H1 (cell line): ENCODE measurements around the gene DRC7. TPM values are rescaled to one million over a fixed set of nuclear protein-coding genes. Genes with fewer than 3 reads are reported as not detected.

Experiments used
- CTCF ChIA-PET: fragments of 300-600 bp; sonication (Branson Sonifier 250); formaldehyde crosslinking; loops from one replicate; lab custom pipeline; 2021; ENCODE audit not compliant: partially characterized antibody; lab: Charles Lee
- POLR2A ChIA-PET: fragments of 300-600 bp; sonication (Branson Sonifier 250); formaldehyde crosslinking; loops from one replicate; lab custom pipeline; 2021; ENCODE audit warnings: inconsistent platforms; ENCODE audit not compliant: partially characterized antibody; lab: Charles Lee
- DNase-seq, 2 experiments: peaks; one replicate each; pipeline versions ENCODE4 v3.0.0 to v3.0.0-alpha.2; 2010 to 2022; ENCODE audit warnings: low spot score in 2 of 2, low read depth in 1 of 2, mixed read lengths in 1 of 2
- FAIRE-seq: peaks from 2 replicates; lab custom pipeline; 2011; peaks lifted over from hg19 to GRCh38; lab: Jason Lieb, UNC
- H2AFZ ChIP-seq: 2 replicates; pipeline ENCODE4 v1.8.1; 2012; ENCODE audit warnings: low read length, inconsistent platforms
- H2AK5ac ChIP-seq: 2 replicates; pipeline ENCODE4 v1.6.1; 2013; ENCODE audit warnings: low read depth, low read length
- H2BK120ac ChIP-seq: replicated peaks from 2 replicates; pipeline ENCODE3; 2013; ENCODE audit warnings: low read depth, low read length, inconsistent platforms
- H2BK12ac ChIP-seq: 2 replicates; pipeline ENCODE4 v1.6.1; 2013; ENCODE audit warnings: low read depth, low read length
- H2BK15ac ChIP-seq: 2 replicates; pipeline ENCODE4 v1.6.1; 2013; ENCODE audit warnings: low read length
- H2BK20ac ChIP-seq: 2 replicates; pipeline ENCODE4 v1.6.1; 2013; ENCODE audit warnings: low read length
- H2BK5ac ChIP-seq: 2 replicates; pipeline ENCODE4 v1.6.1; 2013; ENCODE audit warnings: low read depth, low read length
- H3K14ac ChIP-seq: 2 replicates; pipeline ENCODE4 v1.6.1; 2013; ENCODE audit warnings: inconsistent platforms; ENCODE audit not compliant: insufficient read length
- H3K18ac ChIP-seq: 2 replicates; pipeline ENCODE4 v1.6.1; 2013; ENCODE audit warnings: low read length; ENCODE audit errors: extremely low read depth
- H3K23ac ChIP-seq: 2 replicates; pipeline ENCODE4 v1.6.1; 2013; ENCODE audit warnings: inconsistent platforms; ENCODE audit not compliant: insufficient read length
- H3K23me2 ChIP-seq: 2 replicates; pipeline ENCODE4 v1.6.1; 2013; ENCODE audit warnings: low read depth, low read length
- H3K27ac ChIP-seq: 2 replicates; pipeline ENCODE4 v1.6.1; 2011; ENCODE audit warnings: low read depth, low read length, inconsistent platforms
- H3K27me3 ChIP-seq, 4 experiments: replicated peaks in 1 of 4; 1 replicate in 1 of 4; 2 replicates in 3 of 4; pipeline versions ENCODE4 v1.6.1 to v1.8.1; 2011 to 2013; ENCODE audit warnings: low read length in 3 of 4, mild to moderate bottlenecking in 3 of 4, inconsistent platforms in 2 of 4, mixed read lengths in 2 of 4, moderate library complexity in 1 of 4; ENCODE audit not compliant: control insufficient read depth in 3 of 4, insufficient read depth in 3 of 4; ENCODE audit errors: extremely low read depth in 1 of 4
- H3K36me3 ChIP-seq, 4 experiments: 2 replicates each; pipeline versions ENCODE4 v1.6.1 to v1.8.1; 2011 to 2013; ENCODE audit warnings: mild to moderate bottlenecking in 4 of 4, low read length in 3 of 4, moderate library complexity in 2 of 4, control low read depth in 1 of 4, inconsistent platforms in 1 of 4; ENCODE audit not compliant: insufficient read depth in 4 of 4, control insufficient read depth in 2 of 4
- H3K4ac ChIP-seq: replicated peaks from 2 replicates; pipeline ENCODE3; 2013; ENCODE audit warnings: low read length, low read depth, mixed read lengths, inconsistent platforms; ENCODE audit not compliant: insufficient read length
- H3K4me1 ChIP-seq, 4 experiments: replicated peaks in 1 of 4; 1 replicate in 1 of 4; 2 replicates in 3 of 4; pipeline versions ENCODE4 v1.6.1 to v1.8.1; 2011 to 2013; ENCODE audit warnings: low read length in 3 of 4, inconsistent platforms in 2 of 4, mixed read lengths in 1 of 4; ENCODE audit not compliant: insufficient read depth in 4 of 4, control insufficient read depth in 3 of 4
- H3K4me2 ChIP-seq, 2 experiments: 2 replicates each; pipeline versions ENCODE4 v1.6.1 to v1.8.1; 2011 to 2013; ENCODE audit warnings: low read depth in 2 of 2, low read length in 2 of 2, control low read depth in 1 of 2, inconsistent platforms in 1 of 2, mild to moderate bottlenecking in 1 of 2; ENCODE audit not compliant: insufficient read depth in 1 of 2
- H3K4me3 ChIP-seq, 4 experiments: fragments of 200-600, 300-600 bp in 1 of 4; sonication (generic), shearing (Covaris generic), sonication (Bioruptor Twin) in 1 of 4; 2 replicates each; pipeline versions ENCODE4 v1.5.1 to v1.8.1; 2011 to 2016; ENCODE audit warnings: low read length in 4 of 4, low read depth in 3 of 4, control low read depth in 2 of 4, inconsistent platforms in 2 of 4, mild to moderate bottlenecking in 2 of 4, mixed read lengths in 1 of 4, moderate library complexity in 1 of 4; ENCODE audit not compliant: insufficient read depth in 2 of 4; ENCODE audit errors: extremely low read depth in 1 of 4
- H3K56ac ChIP-seq: replicated peaks from 2 replicates; pipeline ENCODE3; 2013; ENCODE audit warnings: low read depth, mild to moderate bottlenecking, mixed read lengths, low read length, inconsistent platforms; ENCODE audit not compliant: insufficient read length
- H3K79me1 ChIP-seq: 2 replicates; pipeline ENCODE4 v1.6.1; 2013; ENCODE audit warnings: low read depth, low read length, control low read depth
- H3K79me2 ChIP-seq, 2 experiments: 2 replicates each; pipeline versions ENCODE4 v1.6.1 to v1.8.1; 2012 to 2013; ENCODE audit warnings: low read length in 2 of 2, mild to moderate bottlenecking in 2 of 2, inconsistent platforms in 1 of 2; ENCODE audit not compliant: insufficient read depth in 2 of 2, control insufficient read depth in 1 of 2
- H3K9ac ChIP-seq, 4 experiments: replicated peaks in 1 of 4; 1 replicate in 1 of 4; 2 replicates in 3 of 4; pipeline versions ENCODE4 v1.6.1 to v1.8.1; 2011 to 2013; ENCODE audit warnings: low read depth in 3 of 4, low read length in 3 of 4, control low read depth in 2 of 4, mild to moderate bottlenecking in 2 of 4, moderate library complexity in 2 of 4, inconsistent platforms in 1 of 4; ENCODE audit errors: extremely low read depth in 1 of 4
- H3K9me3 ChIP-seq, 2 experiments: 2 replicates each; pipeline versions ENCODE4 v1.6.1 to v1.8.1; 2012 to 2013; ENCODE audit warnings: mild to moderate bottlenecking in 2 of 2, moderate library complexity in 2 of 2, control low read depth in 1 of 2, inconsistent platforms in 1 of 2, low read depth in 1 of 2, low read length in 1 of 2, mixed read lengths in 1 of 2; ENCODE audit not compliant: insufficient read depth in 2 of 2
- H4K20me1 ChIP-seq, 2 experiments: replicated peaks in 1 of 2; 2 replicates each; pipeline versions ENCODE3 to v1.8.1; 2011 to 2013; ENCODE audit warnings: inconsistent platforms in 2 of 2, low read length in 2 of 2, mild to moderate bottlenecking in 1 of 2; ENCODE audit not compliant: insufficient read depth in 2 of 2, control insufficient read depth in 1 of 2
- H4K5ac ChIP-seq: 2 replicates; pipeline ENCODE4 v1.6.1; 2013; ENCODE audit warnings: low read length, low read depth, mixed read lengths, inconsistent platforms; ENCODE audit not compliant: insufficient read length
- H4K8ac ChIP-seq: 2 replicates; pipeline ENCODE4 v1.8.0; 2013; ENCODE audit warnings: mild to moderate bottlenecking, moderate library complexity, low read length, inconsistent platforms; ENCODE audit not compliant: insufficient read depth; ENCODE audit errors: extremely low read depth
- H4K91ac ChIP-seq: replicated peaks from 2 replicates; pipeline ENCODE3; 2013; ENCODE audit warnings: low read length, mixed read lengths, inconsistent platforms; ENCODE audit not compliant: insufficient read length
- CHD2 ChIP-seq: IDR thresholded peaks from 2 replicates; pipeline ENCODE4 v1.6.1; 2012; ENCODE audit warnings: low read length, improper control_type of control experiment
- PHF8 ChIP-seq: fragments of 200-600 bp; sonication (generic); conservative IDR thresholded peaks from 2 replicates; pipeline ENCODE4 v1.7.1; 2012; ENCODE audit warnings: low read depth, mild to moderate bottlenecking, inconsistent platforms, low read length, moderate library complexity
- POU5F1 ChIP-seq: IDR thresholded peaks from 2 replicates; pipeline ENCODE4 v1.6.1; 2011; ENCODE audit warnings: low read depth, mild to moderate bottlenecking, low read length, moderate library complexity
- RAD21 ChIP-seq, 2 experiments: IDR thresholded peaks in 1 of 2; conservative IDR thresholded peaks in 1 of 2; 2 replicates each; pipeline ENCODE4 v1.6.1; 2011; ENCODE audit warnings: low read depth in 2 of 2, low read length in 2 of 2, improper control_type of control experiment in 1 of 2, inconsistent platforms in 1 of 2, mild to moderate bottlenecking in 1 of 2, moderate library complexity in 1 of 2
- RFX5 ChIP-seq: IDR thresholded peaks from 2 replicates; pipeline ENCODE4 v1.6.1; 2011; ENCODE audit warnings: low read depth, low read length, improper control_type of control experiment, borderline replicate concordance
- SIX5 ChIP-seq: IDR thresholded peaks from 2 replicates; pipeline ENCODE4 v1.6.1; 2011; ENCODE audit warnings: mild to moderate bottlenecking, low read depth, low read length
- SRF ChIP-seq: IDR thresholded peaks from 2 replicates; pipeline ENCODE4 v1.6.1; 2011; ENCODE audit warnings: mild to moderate bottlenecking, low read depth, low read length, moderate library complexity
- TAF1 ChIP-seq: IDR thresholded peaks from 2 replicates; pipeline ENCODE4 v1.6.1; 2011; ENCODE audit warnings: mild to moderate bottlenecking, low read depth, low read length
- TCF12 ChIP-seq: IDR thresholded peaks from 2 replicates; pipeline ENCODE4 v1.6.1; 2011; ENCODE audit warnings: low read depth, mild to moderate bottlenecking, low read length
- WGBS, 2 experiments: shearing (Covaris generic) in 1 of 2; methylation state at CpG; one replicate each; pipeline versions ENCODE4 v1.1.6 to v1.1.7; 2013 to 2015; ENCODE audit warnings: low lambda C conversion rate in 2 of 2, mixed read lengths in 2 of 2, inconsistent platforms in 1 of 2, low coverage in 1 of 2, missing lambda C conversion rate in 1 of 2; ENCODE audit not compliant: insufficient replicate concordance in 2 of 2, insufficient coverage in 1 of 2, insufficient read length in 1 of 2; ENCODE audit errors: extremely low coverage in 1 of 2, missing lambda C conversion rate in 1 of 2; 5-methylcytosine and 5-hydroxymethylcytosine counted together
- polyA plus RNA-seq, 7 experiments: library from polyadenylated mRNA; depleted of rRNA in 3 of 7; stranded (reverse) in 5 of 7; unstranded in 2 of 7; fragments of >200 nt in 5 of 7; fragments of 200-250 nt in 2 of 7; gene quantifications; 1 replicate in 5 of 7; 2 replicates in 1 of 7; 4 replicates in 1 of 7; pipeline versions ENCODE4 v1.2.1 to v1.2.3, GENCODE V29; 2011 to 2013; ENCODE audit warnings: missing spikeins in 2 of 7, mixed read lengths in 2 of 7
- total RNA-seq: library from RNA; stranded (reverse); fragmentation: NEBNext Ultra II Directional; extraction: Animal tissue kit (Norgen Biotek cat#: 25700); gene quantifications from 2 replicates; pipeline ENCODE4 v1.2.1, GENCODE V29; 2021
- TF ChIP-seq, protein P1 (sequence below): IDR thresholded peaks from 2 replicates; pipeline ENCODE4 v1.6.1; 2011; ENCODE audit warnings: low read depth, mild to moderate bottlenecking, low read length; ENCODE audit not compliant: insufficient read depth

Gene DRC7
- total and polyA plus RNA-seq, 2 of the 8 experiments (the other 6 are each of a cell fraction or from before 2014, with no cell fraction given) = 0.14 TPM; not detected in 1

DNA sequence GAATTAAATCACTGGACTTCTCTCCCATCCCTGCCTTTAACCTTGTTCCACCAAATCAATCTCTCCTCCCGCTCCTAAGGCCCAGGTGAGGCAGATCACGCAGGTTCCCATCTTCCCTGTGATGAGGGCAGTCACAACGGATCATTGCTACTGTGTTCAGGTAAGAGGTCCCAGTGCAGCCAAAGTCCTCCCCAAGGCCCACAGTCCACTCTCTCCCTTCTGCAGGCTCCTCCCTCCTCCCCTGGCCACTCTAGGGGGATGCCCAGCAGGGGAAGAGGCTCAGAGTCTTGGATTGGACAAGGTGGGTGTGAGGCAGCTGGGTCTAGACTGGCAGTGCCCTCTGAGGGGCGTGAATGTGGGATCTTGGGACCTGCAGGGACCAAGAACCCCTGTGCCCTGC lies 29.1 kb upstream of the DRC7 start:
- WGBS, 2 experiments = 66% methylated on average over 3 of the region's 4 CpGs; no CpG with 5 or more reads in 1 of the 2 experiments
- no peak overlapping the region for H3K4ac ChIP-seq
- no peaks in the 10 kb centered on the region for H3K79me2 ChIP-seq
- no peak overlapping the region; the same call in 1 of the 2 replicates for H4K8ac ChIP-seq
- no peak overlapping the region for H3K4me2 ChIP-seq
- no peak overlapping the region for H3K4me3 ChIP-seq
- no peak overlapping the region for H2BK120ac ChIP-seq
- no peak overlapping the region for H3K23ac ChIP-seq
- H2BK5ac ChIP-seq = no peak overlapping the region
- H2BK20ac ChIP-seq = no peak overlapping the region
- no peak overlapping the region for H4K5ac ChIP-seq
- no peaks in the 10 kb centered on the region for H4K20me1 ChIP-seq
- no peak overlapping the region for H2AFZ ChIP-seq
- no peak for FAIRE-seq
- H3K23me2 ChIP-seq = no peaks in the 10 kb centered on the region
- H4K91ac ChIP-seq = no peak overlapping the region
- ChIA-PET CTCF (interaction anchor here (0.9 to 4.2 kb wide), 7 partner anchors 11 to 129 kb away, joined by 3 to 44 read pairs (median 4); no protein-coding TSS in a partner anchor), POLR2A (no interaction called here)
- TF ChIP-seq, protein P1, sequence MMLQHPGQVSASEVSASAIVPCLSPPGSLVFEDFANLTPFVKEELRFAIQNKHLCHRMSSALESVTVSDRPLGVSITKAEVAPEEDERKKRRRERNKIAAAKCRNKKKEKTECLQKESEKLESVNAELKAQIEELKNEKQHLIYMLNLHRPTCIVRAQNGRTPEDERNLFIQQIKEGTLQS = no peak
- TF ChIP-seq RAD21 (IDR thresholded peaks at IDR 0.05 in 1 of 2, conservative IDR thresholded peaks at IDR 0.05 in 1 of 2; ENCODE audit: low read depth in 2 of 2, low read length in 2 of 2) = no peak
- no peak for TF ChIP-seq CHD2
- no peak for TF ChIP-seq RFX5
- no peak for TF ChIP-seq TAF1
- no peak for TF ChIP-seq POU5F1
- no peak for TF ChIP-seq TCF12
- no peak for TF ChIP-seq PHF8
- no peak for TF ChIP-seq SIX5
- no peak for TF ChIP-seq SRF
- H3K18ac ChIP-seq = no peak overlapping the region
- H3K14ac ChIP-seq = no peak overlapping the region
- H3K27ac ChIP-seq = no peak overlapping the region
- H2BK15ac ChIP-seq = no peak overlapping the region
- no peak overlapping the region for H3K56ac ChIP-seq
- H3K27me3 ChIP-seq = no peaks in the 10 kb centered on the region
- no peak overlapping the region for H2AK5ac ChIP-seq
- H3K4me1 ChIP-seq = peaks cover 0 to 4% (median 0%) of the 10 kb centered on the region in 4 experiments; a peak in 3 of 7 replicates
- no peaks in the 10 kb centered on the region for H3K79me1 ChIP-seq
- no peaks in the 10 kb centered on the region for H3K36me3 ChIP-seq
- H2BK12ac ChIP-seq = no peak overlapping the region
- no peak for DNase-seq
- no peak overlapping the region for H3K9ac ChIP-seq
- no peaks in the 10 kb centered on the region for H3K9me3 ChIP-seq
